CD4-positive, alpha-beta T cell treated with Interleukin-17A for 1 hour (primary cell): Measurements from ENCODE around the gene ITPRID2.

Experiments
- DNase-seq: peaks from one replicate; pipeline ENCODE4 v3.0.0-alpha.2; 2020

ITPRID2 gene

GRCh38 chr2:181891258-181891965 is at the start of gene ITPRID2:
TSS of gene ITPRID2 (plus strand) at chr2:181891730. CDS start at chr2:181892067, 337 bp downstream.
- peak; percentile 62 for DNase-seq

GRCh38 chr2:181844551-181845290 is 46.8 kb upstream of the ITPRID2 start:
- no peak for DNase-seq

GRCh38 chr2:181846399-181847197 is 44.9 kb upstream of the ITPRID2 start:
- DNase-seq = no peak

GRCh38 chr2:181847198-181847556 is 44.4 kb upstream of the ITPRID2 start:
- DNase-seq = no peak

DNA sequence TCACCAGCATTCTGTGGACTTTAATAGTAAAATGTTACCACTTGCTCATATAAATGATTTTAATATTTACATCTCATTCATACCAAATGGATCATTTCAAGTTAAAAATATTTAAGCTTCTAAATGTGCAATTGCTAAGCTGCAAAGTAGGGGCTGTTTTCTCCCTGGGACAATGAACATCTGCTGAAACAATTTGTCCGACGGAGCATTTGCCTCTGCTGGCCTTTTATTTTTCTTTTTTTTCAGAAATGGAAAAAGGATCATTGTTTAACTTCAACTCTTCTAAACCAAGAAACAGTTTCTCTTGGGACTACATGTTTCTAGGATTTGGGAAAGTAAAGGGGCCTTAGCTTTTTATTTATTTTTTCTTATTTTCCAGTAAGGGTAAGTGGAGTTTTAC is 43.8 kb upstream of the ITPRID2 start:
- DNase-seq = no peak

- no peak for DNase-seq
Observed at GRCh38 chr2:181848261-181848886, 43.2 kb upstream of the ITPRID2 start.

DNA sequence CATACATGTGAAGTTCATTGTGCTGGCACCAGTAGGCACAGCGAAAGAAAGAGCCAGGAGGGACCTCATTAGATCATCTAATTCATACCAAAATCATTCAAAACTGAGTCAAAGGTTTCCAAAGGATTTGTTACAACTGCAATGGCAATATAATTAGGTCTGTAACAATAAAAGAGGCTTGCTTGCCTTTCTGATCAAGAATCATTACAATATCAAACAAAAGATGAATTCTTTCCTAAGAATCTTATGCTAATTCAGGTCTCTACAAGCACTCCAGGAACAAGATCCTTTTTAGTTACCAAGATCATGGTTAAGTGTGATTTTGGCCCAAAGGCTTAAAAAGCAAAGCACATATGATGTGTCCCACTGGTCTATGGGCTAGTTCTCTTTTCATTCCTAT is 41.9 kb upstream of the ITPRID2 start:
- no peak for DNase-seq

- DNase-seq = no peak
Observed at GRCh38 chr2:181850936-181851560, 40.5 kb upstream of the ITPRID2 start.

DNA sequence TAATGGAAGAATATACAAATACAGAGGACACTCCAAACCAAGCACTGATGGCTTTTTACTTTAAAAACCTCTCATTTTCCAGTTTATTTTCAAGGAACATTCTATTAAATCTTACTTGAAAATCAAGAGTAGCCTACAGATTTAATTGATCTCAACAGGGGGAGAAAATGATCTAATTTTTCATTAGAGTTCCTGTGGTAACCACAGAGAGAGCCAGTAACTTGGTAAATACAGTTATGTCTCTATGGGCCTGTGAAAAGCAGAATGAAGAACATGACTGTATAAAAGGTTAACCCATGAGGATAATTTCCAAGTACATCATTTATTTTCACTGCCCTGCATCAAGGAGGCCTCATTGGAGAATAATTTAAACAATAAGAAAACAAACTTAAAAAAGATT is 39.8 kb upstream of the ITPRID2 start:
- DNase-seq = no peak

DNA sequence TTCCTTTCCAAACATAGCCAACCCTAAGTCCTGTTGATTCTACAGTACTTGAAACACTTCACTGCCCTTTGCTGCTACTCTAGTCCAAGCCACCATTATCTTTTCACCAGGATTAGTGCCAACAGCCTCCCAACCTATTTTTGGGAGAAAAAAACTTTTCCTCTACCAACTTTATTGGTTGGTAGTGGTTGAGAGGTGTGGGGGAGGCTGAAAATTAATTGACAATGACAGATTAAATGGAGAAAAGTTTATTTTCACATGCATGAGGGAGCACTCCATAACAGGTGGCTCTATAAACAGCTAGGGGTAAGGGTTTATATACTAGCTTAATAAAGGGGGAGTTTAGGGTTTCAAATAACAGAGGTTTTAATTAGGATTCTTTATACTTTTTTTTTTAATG is 37.8 kb upstream of the ITPRID2 start:
- DNase-seq = no peak

GRCh38 chr2:181857483-181857882 is 34.0 kb upstream of the ITPRID2 start:
- no peak for DNase-seq

DNA sequence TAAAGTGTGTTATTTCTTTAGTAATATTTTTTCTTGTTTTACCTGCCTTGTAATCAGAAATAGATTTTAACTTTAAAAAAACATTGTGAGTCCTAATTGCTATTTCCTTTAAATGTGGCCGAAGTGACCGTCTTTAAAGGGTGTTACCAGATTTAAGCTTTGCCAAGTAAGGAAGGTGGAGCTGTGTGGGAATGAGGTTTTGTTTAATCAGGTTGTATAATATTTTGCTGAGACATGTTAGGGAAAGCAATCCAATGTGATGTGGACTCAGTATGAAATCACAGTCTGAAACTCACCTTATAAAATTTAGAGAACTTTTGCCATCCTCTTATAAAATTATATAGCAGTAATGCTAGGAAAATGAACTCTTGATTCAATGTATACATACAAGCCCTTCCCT is 32.9 kb upstream of the ITPRID2 start:
- DNase-seq = no peak

DNA sequence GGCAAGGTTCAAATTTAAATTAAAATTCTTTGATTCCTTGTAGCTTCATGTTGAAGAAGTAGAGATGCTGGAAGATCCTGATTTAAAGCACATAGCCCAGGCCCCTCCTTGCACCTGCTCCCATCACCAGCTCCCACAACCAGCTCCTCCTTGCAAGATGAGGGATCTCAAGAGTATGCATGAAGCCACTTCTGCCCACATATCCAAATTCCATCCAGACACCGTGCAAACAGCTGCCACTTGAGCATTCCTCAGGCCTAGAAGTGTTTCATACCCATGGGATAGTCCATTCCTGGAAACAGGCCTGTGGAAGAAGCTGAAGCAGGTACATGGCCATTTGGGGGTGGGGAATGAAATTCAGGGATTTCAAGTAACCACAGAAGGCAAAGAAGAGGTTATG is 32.4 kb upstream of the ITPRID2 start:
- no peak for DNase-seq

DNA sequence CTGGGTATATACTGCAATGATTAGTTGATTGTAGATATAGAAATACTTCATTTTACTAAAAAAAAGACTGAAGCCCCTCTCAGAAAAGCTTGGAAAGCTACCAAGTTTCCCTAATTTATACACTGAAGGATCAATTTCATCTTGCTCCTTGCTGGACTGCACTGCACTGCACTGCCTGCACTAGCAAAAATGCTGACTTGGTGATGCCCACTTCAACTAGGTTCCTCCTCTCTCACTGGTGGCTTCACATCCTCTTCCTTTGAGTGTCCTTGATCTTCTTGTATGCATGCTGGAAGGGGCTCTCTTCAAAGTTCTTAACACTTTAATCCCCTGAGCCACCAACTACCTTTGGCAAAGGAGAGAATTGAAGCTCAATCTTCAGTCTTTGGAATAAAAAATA is 31.7 kb upstream of the ITPRID2 start:
- no peak for DNase-seq

GRCh38 chr2:181861379-181861778 is 30.2 kb upstream of the ITPRID2 start:
- no peak for DNase-seq

DNA sequence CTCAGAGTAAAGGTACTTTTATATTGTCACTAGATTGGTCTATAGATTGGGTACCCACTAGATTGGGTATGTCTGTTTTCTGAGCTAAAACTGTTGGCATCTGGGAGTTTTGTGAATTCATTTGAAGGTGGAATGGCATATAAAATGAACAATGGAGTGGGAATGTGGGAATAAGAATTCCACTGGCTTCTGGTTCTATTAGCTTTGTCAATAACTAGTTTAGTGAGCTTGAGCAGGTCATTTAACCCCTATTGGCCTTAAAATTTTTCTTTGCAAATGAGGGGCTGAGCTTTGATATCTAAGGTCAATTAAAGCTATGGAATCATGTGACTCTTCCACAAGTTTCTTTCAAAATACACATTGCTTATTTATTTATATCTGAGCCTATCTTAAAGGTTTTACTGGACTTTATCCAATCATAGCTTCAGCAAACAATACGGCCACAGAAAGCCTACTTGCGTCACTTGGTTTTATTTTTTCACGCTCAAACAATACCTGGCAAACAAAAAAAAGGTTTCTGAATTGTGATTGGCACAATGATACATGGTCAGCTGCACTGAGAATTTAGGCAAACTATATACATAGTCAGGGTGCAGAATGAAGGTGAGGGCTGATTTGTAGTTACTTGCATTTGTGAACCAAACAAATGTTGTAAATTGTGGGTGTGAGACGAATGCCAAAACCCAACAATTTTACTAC is 28.8 kb upstream of the ITPRID2 start:
- DNase-seq = no peak

- no peak for DNase-seq
Observed at GRCh38 chr2:181872178-181872577, 19.4 kb upstream of the ITPRID2 start.

GRCh38 chr2:181876614-181877063 is 14.9 kb upstream of the ITPRID2 start:
- no peak for DNase-seq

- no peak for DNase-seq
Observed at GRCh38 chr2:181877181-181877664, 14.3 kb upstream of the ITPRID2 start.

GRCh38 chr2:181878448-181878847 is 13.1 kb upstream of the ITPRID2 start:
- DNase-seq = no peak

DNA sequence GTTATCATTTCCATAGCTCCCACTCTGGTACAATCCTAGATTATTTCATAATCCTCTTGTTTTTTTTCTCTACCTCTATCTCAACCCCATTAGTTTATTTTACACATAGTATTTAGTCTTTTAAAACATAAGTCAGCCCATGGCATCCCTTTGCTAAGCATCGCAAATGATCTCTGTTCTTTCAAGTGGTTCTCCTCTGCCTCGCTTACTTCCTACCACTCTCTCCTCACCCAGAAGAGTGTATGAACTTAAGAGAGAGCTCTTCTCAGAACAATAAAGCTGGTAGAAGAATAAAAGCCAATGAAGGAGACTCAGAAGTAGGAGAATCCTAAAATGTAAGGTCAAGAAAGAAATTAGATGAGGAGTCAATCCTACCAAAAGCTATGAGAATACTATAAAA is 12.2 kb upstream of the ITPRID2 start:
- DNase-seq = no peak
